HG02852 (cell line): ENCODE data around the gene IBTK.
A peak's percentile ranks its signal among the peaks of the same experiment; 100 is the strongest.
"Not testable (repeated sequence)": the region's sequence is repeated elsewhere in the genome, so short reads cannot be mapped to it uniquely, and the experiment has no call there.

Experiments
- ATAC-seq: cut with Tn5 transposase; IDR thresholded peaks from one replicate; pipeline ENCODE4 v1.9.1; 2021; ENCODE audit warnings: mild to moderate bottlenecking, moderate library complexity; ENCODE audit not compliant: unreplicated experiment

IBTK gene

DNA sequence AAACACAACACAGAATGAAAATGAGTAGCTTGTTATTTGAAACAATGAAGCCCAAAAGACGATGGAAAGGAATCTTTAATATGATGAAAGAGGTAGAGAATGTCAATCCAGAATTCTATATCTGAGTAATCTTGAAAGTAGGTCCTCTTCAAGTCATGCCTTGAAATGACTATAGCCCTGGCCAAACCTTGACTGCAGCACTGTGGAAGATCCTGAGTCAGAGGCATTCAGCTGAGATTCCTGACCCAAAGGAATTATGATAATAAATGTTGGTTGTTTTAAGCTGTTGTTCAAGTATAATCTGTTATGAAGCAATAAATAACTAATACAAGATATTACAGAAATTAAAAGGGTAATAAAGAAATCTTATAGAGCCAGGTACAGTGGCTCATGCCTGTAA is 64.8 kb downstream of the IBTK start:
- ATAC-seq = no peak

DNA sequence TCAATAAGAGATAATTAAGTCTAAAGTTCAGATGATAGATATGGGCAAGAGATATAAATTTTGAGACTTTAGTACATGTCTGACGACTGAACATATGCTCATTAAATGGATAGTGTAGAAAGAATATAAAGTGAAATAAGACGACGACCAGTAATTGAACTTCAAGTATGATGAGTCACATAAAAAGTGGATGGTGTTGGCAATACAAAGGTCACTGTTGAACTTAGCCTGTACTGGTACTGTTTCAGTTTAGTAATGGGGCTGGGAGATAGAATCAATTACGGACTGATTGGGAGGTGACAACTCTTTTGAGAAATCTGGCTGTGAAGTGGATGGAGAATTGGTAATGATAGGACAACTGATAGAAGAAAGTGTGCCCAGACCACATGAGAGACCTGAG is 68.1 kb downstream of the IBTK start:
- no peak for ATAC-seq

DNA sequence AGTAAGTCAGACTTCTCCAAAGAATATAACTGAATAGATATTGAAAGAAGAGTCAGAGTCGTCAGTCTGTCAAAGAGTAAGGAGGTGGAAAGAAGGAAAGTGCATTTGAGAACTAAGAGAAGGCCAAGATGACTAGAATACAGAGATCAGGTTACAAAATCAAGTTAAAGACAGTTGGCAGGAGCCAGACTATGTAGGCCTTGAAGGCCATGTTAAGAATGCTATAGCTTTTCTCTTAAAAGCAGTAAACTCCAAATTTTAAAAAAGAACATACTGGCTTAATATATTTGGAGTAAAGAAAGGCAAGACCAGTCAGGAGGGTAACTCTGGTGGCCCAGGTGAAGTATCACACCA is 68.8 kb downstream of the IBTK start:
- no peak for ATAC-seq

DNA sequence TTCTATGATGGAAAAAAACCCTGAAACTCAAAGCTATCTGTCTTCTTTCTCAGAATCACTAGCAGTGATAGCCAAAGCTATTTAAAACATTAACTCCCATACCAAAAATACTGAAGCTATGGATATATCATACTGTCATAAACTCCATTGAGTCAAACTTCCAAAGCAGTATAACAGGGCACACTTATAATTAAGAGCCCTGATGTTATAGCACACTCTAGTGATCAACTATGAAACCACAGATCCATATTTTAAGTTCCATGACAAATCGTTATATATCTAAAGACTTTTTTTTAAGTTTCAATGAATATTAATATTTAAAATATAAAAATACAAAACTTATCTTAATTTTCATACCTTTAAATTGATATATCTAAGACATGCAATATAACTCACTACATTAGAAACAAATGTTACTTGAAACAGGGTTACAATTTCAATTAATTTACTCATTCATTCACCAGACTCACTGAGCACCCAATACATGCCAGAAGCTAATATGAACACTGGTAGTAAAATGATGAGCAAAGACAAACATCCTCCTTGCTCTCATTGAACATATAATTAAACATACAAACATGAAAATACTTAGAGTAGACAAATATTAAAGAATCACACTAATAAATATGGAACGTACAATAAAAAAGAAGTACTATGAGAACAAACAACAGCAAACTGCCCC is 69.3 kb downstream of the IBTK start:
- ATAC-seq = no peak

DNA sequence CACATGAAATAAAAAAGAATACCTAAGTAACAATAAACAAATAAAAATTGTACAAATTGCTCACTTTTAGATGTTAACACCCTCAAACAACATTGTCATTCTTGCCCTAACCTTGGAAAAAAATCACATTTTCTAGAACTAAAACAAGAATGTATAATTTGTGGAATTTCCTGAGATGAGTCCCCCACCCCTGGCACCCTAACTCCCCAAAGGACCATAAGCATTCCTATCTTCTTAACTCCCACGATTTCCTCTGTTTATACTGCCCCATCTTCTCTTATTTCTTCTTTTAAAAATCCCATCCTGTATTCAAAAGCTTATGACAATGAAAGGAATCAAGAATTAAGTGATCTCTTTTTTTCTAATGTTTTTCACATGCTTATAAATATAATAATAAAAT is 70.9 kb downstream of the IBTK start:
- ATAC-seq = no peak

DNA sequence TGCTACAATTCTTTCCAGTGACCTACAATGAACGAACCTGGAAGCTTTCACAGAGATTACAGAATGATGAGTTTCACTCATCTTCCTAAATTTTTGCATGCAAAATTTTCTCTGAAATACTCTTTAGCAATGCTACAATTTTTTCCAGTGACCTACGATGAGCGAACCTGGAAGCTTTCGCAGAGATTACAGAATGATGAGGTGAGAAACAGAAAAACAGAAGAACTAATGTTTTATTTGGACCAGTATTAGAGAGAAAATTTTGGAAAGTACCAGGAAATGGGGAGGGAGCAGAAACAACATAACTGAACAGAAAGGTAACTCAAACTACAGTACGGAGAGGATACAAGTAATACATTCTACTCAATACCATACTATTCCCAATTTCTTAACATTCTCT is 75.0 kb downstream of the IBTK start:
- no peak for ATAC-seq

DNA sequence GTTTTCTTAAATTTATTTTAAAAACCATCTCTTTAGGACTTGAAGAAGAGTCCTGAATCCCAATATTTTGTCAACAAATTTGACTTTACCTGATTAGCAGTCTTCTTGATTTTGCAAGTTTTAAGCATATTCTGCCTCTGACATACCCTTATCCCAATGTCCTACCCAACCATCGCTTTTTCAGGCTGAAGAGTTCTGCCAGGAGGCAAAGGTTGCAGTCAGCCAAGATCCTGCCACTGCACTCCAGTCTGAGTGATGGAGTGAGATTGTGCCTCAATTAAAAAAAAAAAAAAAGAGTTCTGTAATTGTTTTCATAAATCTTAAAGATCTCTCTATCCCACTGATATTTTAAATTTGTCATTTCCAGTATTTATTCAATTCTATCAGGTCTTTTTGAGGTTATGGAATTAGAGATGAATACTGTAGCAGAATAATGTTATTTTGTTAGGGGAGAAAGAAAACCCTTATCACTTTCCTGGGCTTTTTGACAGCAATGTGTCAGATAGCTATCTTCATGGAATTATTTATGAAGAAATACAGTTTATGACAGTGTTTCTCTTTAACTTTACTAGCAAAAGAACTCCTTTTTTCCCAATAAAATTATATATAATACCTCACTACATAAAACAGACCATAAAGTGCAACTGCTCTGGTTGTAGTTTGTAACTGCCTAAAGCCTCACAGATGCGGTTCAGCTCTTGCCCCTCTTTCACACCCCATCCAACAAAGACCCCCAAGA is 78.2 kb downstream of the IBTK start:
- ATAC-seq = no peak

DNA sequence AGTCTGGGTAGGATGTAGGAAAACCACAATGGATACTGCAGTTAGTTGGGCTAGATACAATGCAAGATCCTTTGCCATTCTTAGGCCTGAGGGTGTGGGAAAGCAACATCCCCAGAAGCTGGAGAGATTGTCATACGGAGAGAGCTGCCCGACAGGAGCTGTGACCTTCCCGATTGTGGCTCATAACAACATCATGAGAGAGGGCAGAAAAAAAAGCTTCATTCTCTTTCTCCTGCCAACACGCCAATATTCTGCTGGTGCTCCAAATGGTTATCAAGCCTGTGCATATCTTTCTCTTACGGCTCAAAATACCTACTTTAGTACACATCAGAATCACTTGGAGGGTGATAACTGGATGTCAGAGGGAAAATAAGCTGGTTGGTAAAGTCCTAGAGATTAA is 81.1 kb downstream of the IBTK start:
- no peak for ATAC-seq

DNA sequence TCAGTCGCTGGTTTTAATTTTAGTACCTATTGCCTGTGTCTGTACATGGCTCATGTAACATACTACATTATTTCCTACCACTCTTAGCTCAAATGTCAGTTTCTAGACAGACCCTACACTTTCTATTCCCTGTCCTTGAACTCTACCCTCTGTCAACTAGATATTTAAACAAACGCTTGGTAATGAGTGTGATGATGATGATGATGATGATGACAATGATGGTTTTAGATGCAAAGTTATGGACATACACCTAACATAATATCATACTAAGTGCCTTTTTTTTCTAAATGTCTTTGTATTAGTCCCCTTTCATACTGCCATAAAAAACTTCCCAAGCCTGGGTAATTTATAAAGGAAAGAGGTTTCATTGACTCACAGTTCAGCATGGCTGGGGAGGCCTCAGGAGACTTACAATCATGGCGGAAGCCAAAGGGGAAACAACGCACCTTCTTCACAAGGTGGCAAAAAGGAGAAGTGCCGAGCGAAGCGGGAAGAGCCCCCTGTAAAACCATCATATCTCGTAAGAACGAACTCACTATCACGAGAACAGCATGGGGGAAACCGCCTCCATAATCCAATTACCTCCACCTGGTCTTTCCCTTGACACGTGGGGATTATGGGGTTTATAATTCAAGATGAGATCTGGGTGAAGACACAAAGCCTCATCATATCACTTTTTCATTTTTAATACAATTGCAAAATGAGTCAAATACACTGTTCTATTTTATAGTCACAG is 87.1 kb downstream of the IBTK start:
- ATAC-seq = no peak

DNA sequence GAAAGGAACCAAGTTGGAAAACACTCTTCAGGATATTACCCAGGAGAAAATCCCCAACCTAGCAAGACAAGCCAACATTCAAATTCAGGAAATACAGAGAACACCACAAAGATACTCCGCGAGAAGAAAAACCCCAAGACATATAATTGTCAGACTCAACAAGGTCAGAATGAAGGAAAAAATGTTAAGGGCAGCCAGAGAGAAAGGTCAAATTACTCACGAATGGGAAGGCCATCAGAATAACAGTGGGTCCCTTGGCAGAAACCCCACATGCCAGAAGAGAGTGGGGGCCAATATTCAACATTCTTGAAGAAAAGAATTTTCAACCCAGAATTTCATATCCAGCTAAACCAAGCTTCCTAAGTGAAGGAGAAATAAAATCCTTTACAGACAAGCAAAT is 94.8 kb downstream of the IBTK start:
- not testable (repeated sequence) for ATAC-seq

DNA sequence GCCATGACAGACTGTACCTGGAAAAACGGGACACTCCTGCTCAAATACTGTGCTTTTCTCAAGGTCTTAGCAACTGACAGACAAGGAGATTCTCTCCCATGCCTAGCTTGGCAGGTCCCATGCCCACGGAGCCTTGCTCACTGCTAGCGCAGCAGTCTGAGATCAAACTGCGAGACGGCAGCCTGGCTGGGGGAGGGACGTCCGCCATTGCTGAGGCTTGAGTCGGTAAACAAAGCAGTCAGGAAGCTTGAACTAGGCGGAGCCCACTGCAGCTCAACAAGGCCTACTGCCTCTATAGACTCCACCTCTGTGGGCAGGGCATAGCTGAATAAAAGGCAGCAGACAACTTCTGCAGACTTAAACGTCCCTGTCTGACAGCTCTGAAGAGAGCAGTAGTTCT is 96.4 kb downstream of the IBTK start:
- ATAC-seq = not testable (repeated sequence)

DNA sequence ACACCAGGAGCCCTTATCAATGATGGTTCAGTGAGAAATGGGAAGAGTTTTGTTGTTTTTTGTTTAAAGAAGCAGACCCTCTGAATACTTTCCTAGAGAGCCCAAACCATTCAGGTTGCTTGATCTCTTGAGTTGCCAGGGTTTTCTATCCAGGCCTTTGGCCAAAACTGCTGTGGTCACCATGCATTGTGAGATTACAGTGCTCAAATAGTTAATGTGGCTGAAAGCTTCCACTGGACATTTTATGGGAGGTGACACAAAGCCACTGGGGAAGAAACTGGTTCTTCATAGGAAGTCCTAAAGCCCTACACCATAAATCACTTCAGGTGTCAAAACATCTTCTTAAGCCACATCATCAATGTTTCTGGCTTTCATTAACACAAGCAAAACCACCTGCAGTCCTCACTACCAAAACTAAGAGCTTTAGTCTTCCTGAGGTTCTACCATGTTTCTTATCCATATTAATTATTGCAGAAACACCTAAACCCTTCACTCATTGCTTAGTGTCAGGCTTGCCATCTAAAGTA is 101.6 kb downstream of the IBTK start:
- ATAC-seq = no peak

DNA sequence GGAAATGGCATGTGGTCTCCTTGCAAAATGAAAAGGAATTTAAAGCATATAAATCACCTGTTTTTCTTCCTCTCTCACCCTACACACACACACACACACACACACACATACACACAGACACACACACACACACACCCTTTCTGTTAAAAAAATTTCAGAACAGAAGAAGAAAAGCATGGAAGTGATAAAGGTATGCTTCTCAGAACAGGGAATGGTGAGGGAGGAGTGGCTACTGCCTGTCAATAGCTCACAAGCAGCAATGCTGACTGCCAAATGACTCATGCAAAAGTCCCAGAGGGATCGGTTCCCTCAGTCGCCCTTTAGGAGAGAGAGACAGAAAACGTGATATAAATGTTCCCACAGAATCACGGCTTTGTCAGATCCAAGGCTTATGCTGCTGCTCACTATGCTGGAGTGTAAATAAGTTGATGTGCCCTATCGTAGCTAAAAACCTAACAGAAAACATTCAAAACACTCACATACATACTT is 102.6 kb downstream of the IBTK start:
- ATAC-seq = no peak

DNA sequence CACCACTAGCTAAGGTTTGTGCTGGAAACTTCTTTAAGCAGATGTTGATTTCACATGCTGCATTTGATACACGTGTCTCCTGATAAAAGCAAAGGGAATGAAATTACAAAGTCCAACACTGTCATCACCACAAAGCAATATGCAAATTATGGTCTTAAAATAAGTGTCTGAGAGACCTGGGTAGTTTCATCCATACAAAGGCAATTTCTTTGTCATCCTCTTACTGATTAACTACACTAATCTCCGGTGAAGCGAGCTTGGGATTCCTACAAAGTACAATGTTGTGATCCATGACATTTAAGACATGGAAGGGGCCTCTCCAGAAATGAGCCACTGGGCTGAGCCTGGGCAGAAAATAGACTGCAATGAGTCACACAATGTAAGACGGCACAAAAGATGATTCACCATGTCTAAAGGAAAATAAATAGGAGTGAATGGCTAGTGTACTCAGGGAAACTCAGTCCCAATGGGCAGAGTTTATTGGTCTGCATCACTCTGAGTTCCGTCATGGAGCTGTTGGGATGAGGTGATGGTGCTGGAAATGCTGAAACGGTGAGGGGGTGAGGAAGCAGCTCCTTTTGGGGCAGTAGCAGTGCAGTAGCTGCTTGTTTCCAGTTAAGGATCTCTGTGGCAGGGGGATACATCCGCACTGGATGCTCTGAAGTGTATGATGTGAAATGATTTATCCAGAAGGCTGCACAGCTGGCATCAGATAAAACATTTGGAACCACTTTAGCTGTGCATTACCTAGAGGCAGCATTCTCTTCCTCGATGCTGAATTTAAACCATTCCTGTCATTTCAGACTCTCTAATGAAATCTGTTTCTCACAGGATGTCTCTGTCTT is 103.3 kb downstream of the IBTK start:
- peak; percentile 76 for ATAC-seq

DNA sequence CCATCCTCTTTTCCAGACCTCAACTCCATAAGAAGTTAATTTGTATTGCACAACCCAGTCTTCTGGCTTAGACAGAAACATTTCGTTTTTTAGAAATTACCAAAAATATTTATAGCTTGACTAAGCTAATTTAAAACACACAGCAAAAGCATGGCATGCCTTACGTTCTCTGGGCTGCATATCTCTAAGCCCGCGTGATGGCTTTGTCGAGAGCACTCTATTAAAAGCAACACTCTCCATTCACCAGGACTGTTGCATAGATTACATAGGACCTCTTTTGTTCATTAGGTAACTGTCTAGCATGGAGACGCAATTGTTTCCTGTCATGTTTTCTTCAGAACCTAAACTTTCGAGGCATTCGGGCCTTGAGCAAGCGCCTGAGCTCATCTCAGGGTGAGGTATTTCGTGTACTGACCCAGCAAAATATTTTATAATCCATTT is 104.5 kb downstream of the IBTK start:
- no peak for ATAC-seq

DNA sequence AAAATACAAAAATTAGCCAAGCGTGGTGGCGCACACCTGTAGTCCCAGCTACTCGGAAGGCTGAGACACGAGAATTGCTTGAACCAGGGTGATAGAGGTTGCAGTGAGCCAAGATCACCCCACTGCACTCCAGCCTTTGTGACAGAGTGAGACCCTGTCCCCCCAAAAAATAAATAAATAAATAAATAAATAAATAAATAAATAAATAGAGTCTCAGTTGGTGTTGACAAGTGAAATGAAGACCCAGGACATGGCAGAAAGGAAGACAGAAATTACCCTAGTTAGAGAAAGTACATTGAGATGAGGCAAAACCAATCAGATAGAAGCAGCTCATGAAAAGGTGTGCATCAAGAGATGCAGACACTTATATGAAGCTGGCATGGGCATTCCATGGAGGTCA is 105.0 kb downstream of the IBTK start:
- no peak for ATAC-seq

DNA sequence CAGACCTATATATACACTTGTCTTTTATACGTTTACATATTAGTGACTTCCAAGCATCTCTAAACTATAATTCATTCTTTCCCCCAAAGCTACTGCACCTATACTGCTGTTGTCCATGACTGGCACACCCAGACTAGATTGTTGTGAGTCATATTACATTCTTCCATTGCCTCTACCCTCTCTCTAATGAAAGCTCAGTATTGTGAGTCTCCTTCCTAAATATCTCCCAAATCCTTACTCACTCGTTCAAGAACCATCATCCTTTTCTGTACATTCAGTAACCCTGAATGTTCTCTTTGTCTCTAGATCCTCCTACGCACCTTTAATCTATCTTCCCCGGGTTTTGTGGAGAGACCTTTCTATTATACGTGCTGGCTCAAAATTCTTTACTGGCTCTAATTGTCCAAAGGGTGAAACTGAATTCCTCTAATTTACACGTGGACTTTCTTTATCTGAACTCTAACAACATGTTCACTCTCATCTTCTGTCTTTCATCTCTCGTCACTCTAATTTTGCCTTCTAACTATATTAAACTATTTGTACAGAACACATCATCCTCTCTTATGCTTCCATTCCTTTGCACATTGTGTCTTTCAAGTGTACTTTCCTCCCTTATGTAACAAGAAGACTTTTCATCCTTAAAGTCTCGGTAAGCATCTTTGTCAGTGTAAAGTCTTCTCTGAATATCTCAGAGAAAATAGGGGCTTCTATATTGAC is 109.3 kb downstream of the IBTK start:
- no peak for ATAC-seq

DNA sequence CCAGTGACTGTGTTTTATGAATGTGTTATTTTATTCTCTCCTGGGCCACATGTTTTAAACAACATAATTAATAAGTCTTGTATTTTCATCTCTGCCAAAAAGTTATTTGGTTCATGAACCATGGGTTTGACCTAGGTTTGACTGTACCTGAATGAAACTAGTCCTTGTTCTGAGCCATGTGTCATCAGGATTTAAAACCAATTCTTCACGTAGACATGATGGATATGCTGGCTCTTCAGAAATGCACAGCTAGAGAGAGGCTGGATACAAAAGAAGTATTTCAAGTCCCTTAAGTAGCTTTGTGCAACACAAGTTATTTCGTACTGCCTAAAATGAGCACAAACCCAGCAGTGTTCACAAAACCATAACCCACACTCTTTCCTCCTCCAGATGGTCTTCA is 116.1 kb downstream of the IBTK start:
- ATAC-seq = no peak

DNA sequence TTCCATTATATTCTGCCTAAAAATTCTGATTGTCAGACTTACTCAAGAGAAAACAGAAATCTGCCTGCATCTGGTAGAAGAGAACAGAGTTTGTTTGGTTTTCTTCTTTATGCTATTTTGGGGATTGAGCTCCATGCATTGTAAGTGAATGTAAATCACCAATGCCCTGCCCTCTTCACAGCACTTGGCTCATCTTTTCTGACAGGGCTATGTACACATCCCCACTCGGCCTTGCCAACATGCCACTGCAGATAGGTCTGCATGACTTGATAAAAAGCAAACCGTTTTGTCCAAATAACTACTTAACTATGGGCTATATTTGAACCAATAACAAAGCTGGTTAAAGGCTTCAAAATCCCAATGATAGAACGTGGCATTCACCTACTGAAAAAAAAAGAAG is 117.7 kb downstream of the IBTK start:
- no peak for ATAC-seq

DNA sequence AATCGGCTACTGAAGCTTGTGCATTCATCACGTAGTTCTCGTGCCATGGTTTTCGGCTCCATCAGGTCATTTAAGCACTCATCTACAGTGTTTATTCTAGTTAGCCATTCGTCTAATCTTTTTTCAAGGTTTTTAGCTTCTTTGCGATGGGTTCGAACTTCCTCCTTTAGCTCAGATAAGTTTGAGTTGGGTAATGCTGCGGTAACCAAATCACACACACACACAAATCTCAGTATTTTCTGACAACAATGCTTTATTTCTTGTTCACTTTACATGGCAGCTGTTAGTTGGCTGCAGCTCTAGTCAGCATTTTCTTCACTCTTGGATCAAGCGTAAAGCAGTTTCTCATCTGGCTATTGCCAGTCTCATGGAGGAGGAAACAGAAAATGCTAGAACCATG is 118.6 kb downstream of the IBTK start:
- not testable (repeated sequence) for ATAC-seq
